Loucy (cell line): ENCODE measurements around the gene SCYL1.
"Not testable (repeated sequence)": the region's sequence is repeated elsewhere in the genome, so short reads cannot be mapped to it uniquely, and the experiment has no call there.

Experiments
- H2AFZ ChIP-seq: fragments of 200-600 bp; sonication (generic); 2 replicates; pipeline ENCODE4 v1.6.0; 2016; ENCODE audit warnings: antibody characterized with exemption, mild to moderate bottlenecking, low read length, moderate library complexity
- H3F3A ChIP-seq: fragments of 200-600 bp; 2 replicates; pipeline ENCODE4 v1.6.0; 2016; ENCODE audit warnings: antibody characterized with exemption, low read depth, mild to moderate bottlenecking
- H3K27me3 ChIP-seq: fragments of 200-600 bp; sonication (generic); 2 replicates; pipeline ENCODE4 v1.6.1; 2014; ENCODE audit warnings: low read length, mild to moderate bottlenecking; ENCODE audit not compliant: insufficient read depth, poor library complexity, severe bottlenecking
- H3K36me3 ChIP-seq: fragments of 200-600 bp; sonication (generic); 2 replicates; pipeline ENCODE4 v1.6.1; 2016; ENCODE audit warnings: low read length; ENCODE audit not compliant: insufficient read depth
- H3K4me1 ChIP-seq: fragments of 200-600 bp; sonication (generic); 2 replicates; pipeline ENCODE4 v1.5.1; 2014; ENCODE audit warnings: low read length, mild to moderate bottlenecking; ENCODE audit not compliant: insufficient read depth, poor library complexity, severe bottlenecking
- H3K4me2 ChIP-seq: fragments of 200-600 bp; sonication (generic); 2 replicates; pipeline ENCODE4 v1.6.0; 2014; ENCODE audit warnings: antibody characterized with exemption, low read length, low read depth, mild to moderate bottlenecking; ENCODE audit not compliant: poor library complexity, severe bottlenecking
- H3K4me3 ChIP-seq: fragments of 200-600 bp; sonication (generic); 2 replicates; pipeline ENCODE4 v1.5.1; 2014; ENCODE audit warnings: low read length, mild to moderate bottlenecking, mixed read lengths; ENCODE audit not compliant: poor library complexity, severe bottlenecking
- H3K79me2 ChIP-seq: fragments of 200-600 bp; sonication (generic); 2 replicates; pipeline ENCODE4 v1.6.1; 2014; ENCODE audit warnings: low read length; ENCODE audit not compliant: insufficient read depth
- H3K9ac ChIP-seq: fragments of 200-600 bp; sonication (generic); 2 replicates; pipeline ENCODE4 v1.6.0; 2014; ENCODE audit warnings: mild to moderate bottlenecking, low read depth, low read length, moderate library complexity; ENCODE audit not compliant: poor library complexity, severe bottlenecking
- H3K9me2 ChIP-seq: fragments of 200-600 bp; sonication (generic); replicated peaks from 2 replicates; pipeline ENCODE4 v1.6.1; 2016; ENCODE audit warnings: low read depth, low read length, mixed read lengths
- H3K9me3 ChIP-seq: fragments of 200-600 bp; sonication (generic); 2 replicates; pipeline ENCODE4 v1.6.1; 2014; ENCODE audit warnings: mild to moderate bottlenecking, antibody characterized with exemption, low read length, low read depth; ENCODE audit not compliant: insufficient read depth
- H4K20me1 ChIP-seq: fragments of 200-600 bp; sonication (generic); 2 replicates; pipeline ENCODE4 v1.6.0; 2014; ENCODE audit warnings: antibody characterized with exemption, low read length, mild to moderate bottlenecking; ENCODE audit not compliant: insufficient read depth, poor library complexity, severe bottlenecking
- CTCF ChIP-seq: fragments of 200-600 bp; sonication (generic); conservative IDR thresholded peaks from 2 replicates; pipeline ENCODE4 v1.5.1; 2014; ENCODE audit warnings: mild to moderate bottlenecking, antibody characterized with exemption, low read length
- EZH2phosphoT487 ChIP-seq: fragments of 200-600 bp; IDR thresholded peaks from 2 replicates; pipeline ENCODE4 v1.6.1; 2018; ENCODE audit warnings: antibody characterized with exemption, mild to moderate bottlenecking, moderate library complexity, borderline replicate concordance

Gene SCYL1

GRCh38 chr11:65506772-65507505, 17.9 kb upstream of the SCYL1 start:
- Histone ChIP-seq H4K20me1 (peaks cover 58% of the 10 kb centered on the region), H3K36me3 (peaks cover 51% of the 10 kb centered on the region), H3K9ac (peak overlapping the region; percentile 100), H3K79me2 (peaks cover 57% of the 10 kb centered on the region), H2AFZ (no peak overlapping the region), H3K4me2 (peak overlapping the region; percentile 98), H3K9me3 (no peaks in the 10 kb centered on the region), H3K4me1 (peaks cover 37% of the 10 kb centered on the region), H3F3A (peaks cover 62% of the 10 kb centered on the region), H3K27me3 (peaks cover 19% of the 10 kb centered on the region), H3K9me2 (no peaks in the 10 kb centered on the region), H3K4me3 (peak overlapping the region; percentile 95)
- TF ChIP-seq CTCF (no peak), EZH2phosphoT487 (no peak)

GRCh38 chr11:65512311-65512710, 12.6 kb upstream of the SCYL1 start:
- H3K9me3 ChIP-seq, H3K79me2 ChIP-seq, H3K4me3 ChIP-seq, H2AFZ ChIP-seq, H3K9ac ChIP-seq, H3K27me3 ChIP-seq, H3K36me3 ChIP-seq, H3K9me2 ChIP-seq, H3K4me1 ChIP-seq, H4K20me1 ChIP-seq, H3K4me2 ChIP-seq: not testable (repeated sequence)
- peaks cover 13% of the 10 kb centered on the region for H3F3A ChIP-seq

- Histone ChIP-seq H3K27me3 (no peaks in the 10 kb centered on the region), H3K36me3 (no peaks in the 10 kb centered on the region), H3K9me2 (no peaks in the 10 kb centered on the region), H3K4me3 (no peak overlapping the region), H4K20me1 (no peaks in the 10 kb centered on the region), H3K79me2 (no peaks in the 10 kb centered on the region), H3K4me1 (no peaks in the 10 kb centered on the region), H3K9me3 (no peaks in the 10 kb centered on the region), H2AFZ (peak overlapping the region; percentile 24; the same call in 1 of the 2 replicates), H3K9ac (no peak overlapping the region), H3F3A (peaks cover 4% of the 10 kb centered on the region; the same call in 1 of the 2 replicates), H3K4me2 (no peak overlapping the region)
- TF ChIP-seq CTCF (no peak), EZH2phosphoT487 (no peak)
Measured at GRCh38 chr11:65516135-65516968, 8.5 kb upstream of the SCYL1 start.

GRCh38 chr11:65518941-65519549, 5.8 kb upstream of the SCYL1 start:
- H3K9me2 ChIP-seq, H3K27me3 ChIP-seq, H3K4me2 ChIP-seq, H4K20me1 ChIP-seq, H3K36me3 ChIP-seq, H3K4me3 ChIP-seq, H3K79me2 ChIP-seq, H3F3A ChIP-seq, H3K4me1 ChIP-seq, H3K9me3 ChIP-seq, H2AFZ ChIP-seq, H3K9ac ChIP-seq: not testable (repeated sequence)

- not testable (repeated sequence) for H2AFZ ChIP-seq, H3K36me3 ChIP-seq, H3K9ac ChIP-seq, H3K9me3 ChIP-seq, H3F3A ChIP-seq, H3K4me2 ChIP-seq, H3K4me3 ChIP-seq, H3K27me3 ChIP-seq, H3K9me2 ChIP-seq
- H4K20me1 ChIP-seq: peaks cover 11% of the 10 kb centered on the region
- H3K79me2 ChIP-seq: peaks cover 19% of the 10 kb centered on the region
- peaks cover 18% of the 10 kb centered on the region for H3K4me1 ChIP-seq
Measured at GRCh38 chr11:65521777-65522521, 2.9 kb upstream of the SCYL1 start.
